HG03520 (cell line): Measurements from ENCODE around the gene KATNA1.
"Not testable (repeated sequence)": the region's sequence is repeated elsewhere in the genome, so short reads cannot be mapped to it uniquely, and the experiment has no call there.

Experiments
- ATAC-seq: cut with Tn5 transposase; IDR thresholded peaks from one replicate; pipeline ENCODE4 v1.9.1; 2021; ENCODE audit warnings: mild to moderate bottlenecking, moderate library complexity; ENCODE audit not compliant: unreplicated experiment

Gene KATNA1

DNA sequence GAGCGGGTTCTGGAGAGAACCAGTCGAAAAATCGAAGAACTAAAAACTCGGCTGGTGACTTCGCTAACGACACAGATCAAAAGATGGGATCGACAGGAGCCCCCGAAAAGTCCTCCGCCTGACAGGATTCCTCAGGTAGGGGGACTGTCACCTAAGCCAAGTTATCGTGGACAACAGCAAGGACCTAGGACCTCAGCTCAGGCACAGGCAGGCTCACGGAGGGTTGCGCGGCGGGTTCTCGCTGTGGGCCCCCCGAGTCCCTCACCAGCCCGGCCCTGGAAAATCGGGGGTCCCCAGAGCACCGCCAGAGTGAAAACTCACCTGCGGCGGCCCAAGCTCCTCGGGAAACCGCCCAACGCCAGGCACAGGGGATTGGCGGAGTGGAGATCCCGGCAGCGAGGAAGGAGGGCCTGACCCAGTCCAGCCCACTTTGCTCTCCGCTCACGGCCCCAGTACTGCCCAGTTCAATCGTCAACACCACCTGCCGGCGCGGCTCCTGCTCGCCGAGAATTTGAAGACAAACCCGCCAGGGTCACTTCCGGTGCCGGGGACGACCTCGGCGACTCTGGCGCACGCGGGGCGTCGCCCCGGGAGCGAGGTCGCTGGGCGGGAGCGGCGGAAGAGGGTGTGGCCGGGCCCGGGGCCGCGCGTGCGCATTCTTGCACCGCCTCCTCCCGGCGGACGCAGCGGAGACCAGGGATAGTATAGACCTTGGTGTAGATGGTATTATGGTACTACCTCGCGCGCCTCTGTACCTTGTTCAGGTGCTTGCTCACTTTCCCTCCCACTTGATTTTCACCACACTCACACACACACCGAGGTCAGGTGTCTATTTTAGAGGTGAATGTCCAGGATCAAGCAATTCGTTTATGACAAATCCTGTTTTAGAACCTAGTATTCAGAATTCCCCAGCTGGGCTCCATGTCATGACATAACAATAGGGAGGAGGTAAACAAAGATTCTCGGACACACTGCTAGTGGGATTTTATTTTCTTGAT lies at the start of gene KATNA1:
TSS of gene KATNA1 (minus strand) at position 567 of the 998 bp plus-strand sequence. CDS start 10,167 bp downstream, outside the sequence.
- peak; percentile 85 for ATAC-seq

DNA sequence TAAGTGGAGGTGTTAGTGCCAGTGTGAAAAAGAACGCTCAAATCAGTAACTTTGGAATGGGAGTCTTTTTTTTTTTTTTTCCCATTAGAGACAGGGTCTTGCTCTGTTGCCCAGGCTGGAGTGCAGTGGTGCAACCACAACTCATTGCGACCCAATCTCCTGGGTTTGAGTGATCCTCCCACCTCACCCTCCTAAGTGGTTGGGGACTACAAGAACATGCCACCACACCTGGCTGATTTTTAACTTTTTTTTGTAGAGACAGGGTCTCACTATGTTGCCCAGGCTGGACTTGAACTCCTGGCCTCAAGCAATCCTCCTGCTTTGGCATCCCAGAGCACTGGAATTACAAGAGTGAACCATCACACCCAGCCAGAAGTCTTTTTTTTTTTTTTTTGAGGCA lies 49.7 kb upstream of the KATNA1 start:
- no peak for ATAC-seq

DNA sequence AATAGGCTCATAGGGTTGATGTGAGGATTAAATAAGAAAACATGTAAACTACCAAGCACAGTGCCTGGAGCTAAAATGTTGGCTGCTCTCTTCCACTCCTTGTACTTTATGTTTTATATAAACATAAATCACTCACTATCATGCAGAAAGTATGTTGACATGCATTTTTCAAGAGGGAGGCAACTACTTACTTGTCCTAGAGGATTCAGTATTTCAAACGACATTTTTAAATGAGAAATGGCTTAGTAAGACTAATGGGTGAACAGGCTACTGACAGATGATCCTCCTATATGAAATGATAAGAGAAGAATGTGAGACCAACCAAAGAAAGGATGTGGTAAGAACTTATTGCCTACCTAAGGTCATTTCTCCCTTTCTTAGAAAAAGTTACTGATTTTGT lies 48.4 kb upstream of the KATNA1 start:
- no peak for ATAC-seq

DNA sequence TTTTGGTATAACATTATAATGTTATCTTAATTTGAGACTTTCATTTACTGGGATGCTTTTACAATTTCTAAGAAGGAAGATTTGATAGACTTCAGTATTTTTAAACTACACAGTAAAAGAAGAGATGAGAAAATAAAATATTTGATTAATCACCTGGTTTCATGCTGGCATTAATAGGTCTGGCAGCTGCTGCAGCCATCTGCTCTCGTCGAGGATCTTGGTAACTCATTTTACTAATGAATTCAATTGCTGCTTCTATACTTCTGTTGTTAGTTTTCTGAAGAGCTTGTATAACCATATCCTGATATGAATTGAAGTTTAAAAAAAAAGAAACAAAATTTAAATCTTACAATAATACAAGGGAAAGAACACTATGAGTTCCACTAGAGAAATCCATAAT lies 46.4 kb upstream of the KATNA1 start:
- ATAC-seq = no peak

DNA sequence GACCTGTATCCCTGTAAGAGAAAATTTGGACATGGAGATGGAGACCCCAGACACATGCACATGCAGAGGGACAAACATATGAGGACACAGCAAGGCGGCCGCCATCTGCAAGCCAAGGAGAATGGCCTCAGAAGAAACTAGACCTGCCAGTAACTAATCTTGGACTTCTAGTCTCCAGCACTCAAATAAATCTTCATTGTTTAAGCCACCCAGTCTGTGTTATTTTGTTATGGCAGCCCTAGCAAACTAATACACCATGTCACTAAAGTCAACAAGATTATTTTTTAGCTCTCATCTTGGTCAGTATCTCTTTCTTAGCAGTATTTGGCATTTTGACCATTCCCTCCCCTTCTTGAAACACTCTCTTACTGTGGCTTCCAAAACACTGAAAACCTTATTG lies 42.7 kb upstream of the KATNA1 start:
- no peak for ATAC-seq

DNA sequence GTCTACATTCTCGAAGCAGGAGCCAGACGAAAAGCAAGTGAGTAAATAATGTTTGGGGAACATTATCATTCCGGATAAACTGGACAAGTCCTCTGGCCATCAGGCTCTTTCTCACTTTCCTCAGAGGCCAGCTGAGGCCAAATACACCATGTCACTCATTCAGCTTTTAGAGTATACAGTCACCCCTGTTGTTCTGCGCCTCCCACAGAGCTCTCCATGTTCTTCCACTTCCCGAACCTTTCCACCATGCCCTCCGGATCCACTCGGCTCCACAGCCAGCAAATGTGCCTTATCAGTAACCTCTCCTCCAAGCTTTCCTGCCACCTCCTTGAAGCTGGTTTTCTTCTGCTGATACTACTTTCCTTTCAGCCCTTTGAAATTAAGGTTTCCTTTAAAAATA lies 37.7 kb upstream of the KATNA1 start:
- ATAC-seq = no peak

DNA sequence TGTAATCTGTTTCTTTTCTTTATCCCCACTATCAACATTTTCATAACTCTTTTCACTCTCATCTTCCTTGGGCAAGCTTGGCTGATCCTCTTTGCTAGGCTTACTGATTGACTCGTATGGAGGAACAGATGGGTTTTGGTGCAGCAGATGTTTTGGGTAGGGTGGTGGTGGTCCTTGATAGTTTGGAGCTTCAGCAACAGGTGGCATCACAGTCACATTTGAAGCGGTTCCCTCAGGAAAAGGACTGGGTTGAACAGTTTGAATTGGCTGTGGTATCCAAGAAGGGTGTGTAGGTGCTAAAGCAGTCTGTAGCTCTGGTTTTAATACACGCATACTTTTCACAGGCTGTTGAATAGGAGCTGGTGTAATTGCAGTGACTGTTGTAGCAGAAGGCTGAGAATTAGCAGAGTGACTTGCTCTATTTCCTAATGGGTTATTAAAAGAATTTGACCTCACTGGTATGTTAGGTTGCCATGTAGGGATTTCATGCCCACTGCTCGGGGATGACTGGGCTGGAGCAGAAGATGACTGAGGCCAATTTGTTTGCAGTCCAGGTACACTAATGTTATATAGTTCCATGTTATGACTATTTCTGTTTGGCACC lies 34.8 kb upstream of the KATNA1 start:
- ATAC-seq = no peak

DNA sequence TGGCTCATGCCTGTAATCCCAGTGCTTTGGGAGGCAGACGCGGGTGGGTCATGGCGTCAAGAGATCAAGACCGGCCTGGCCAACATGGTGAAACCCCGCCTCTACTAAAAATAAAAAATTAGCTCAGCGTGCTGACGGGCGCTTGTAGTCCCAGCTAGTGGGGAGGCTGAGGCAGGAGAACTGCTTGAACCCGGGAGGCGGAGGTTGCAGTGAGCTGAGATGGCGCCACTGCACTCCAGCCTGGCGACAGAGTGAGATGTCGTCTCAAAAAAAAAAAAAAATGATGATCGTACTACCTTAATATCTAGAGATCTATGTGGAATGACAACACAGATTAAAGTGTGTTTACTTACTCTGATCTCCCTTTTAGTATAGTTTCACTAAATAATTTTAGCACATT lies 33.3 kb upstream of the KATNA1 start:
- ATAC-seq = not testable (repeated sequence)

DNA sequence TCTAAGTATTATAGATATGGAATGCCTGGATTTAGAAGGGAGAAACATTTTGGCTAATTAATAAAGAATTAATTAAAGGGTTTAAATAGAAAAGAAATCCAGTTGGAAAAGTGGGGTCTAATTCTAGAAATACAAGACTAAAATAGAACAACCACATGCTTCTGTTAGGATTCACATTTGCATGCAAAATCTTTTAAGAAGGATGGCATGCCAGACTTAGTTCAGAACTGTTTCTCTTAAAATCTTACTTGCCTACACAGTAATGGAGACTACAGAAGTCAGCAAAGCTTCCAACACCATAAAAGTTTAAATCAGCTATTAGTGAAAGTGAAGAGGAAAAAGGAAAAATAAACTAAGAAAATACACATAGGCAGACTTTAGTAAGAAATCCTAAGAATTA lies 32.7 kb upstream of the KATNA1 start:
- no peak for ATAC-seq

DNA sequence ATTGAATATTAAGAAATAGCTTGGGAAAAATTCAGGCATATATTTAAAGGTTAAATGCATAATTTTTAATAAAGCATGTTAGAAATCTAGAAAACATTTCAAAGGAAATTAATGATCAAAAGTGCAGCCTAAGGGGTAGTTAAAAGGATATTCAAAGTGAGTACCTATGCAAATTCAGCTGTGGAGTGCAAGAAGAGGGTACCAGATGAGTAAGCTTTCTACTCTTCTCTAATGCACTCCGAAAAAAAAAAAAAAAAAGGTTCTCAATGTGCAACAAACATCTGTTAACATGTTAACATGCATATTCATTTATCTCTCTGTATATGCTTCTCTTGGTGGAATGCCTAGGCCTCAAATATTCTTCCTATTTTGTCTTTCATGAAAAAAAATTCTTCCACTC lies 32.0 kb upstream of the KATNA1 start:
- ATAC-seq = no peak

DNA sequence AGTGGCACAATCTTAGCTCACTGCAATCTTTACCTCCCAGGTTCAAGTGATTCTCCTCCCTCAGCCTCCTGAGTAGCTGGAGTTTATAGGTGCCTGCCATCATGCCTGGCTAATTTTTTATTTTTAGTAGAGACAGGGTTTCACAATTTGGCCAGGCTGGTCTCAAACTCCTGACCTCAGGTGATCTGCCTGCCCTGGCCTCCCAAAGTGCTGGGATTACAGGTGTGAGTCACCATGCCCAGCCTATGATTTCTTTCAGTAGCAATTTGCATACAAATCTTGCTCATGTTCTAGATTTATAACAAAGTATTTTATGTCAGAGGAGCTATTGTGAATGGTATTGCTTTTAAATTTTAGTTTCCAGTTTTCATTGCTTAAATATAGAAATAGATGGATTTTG lies 23.8 kb upstream of the KATNA1 start:
- not testable (repeated sequence) for ATAC-seq

DNA sequence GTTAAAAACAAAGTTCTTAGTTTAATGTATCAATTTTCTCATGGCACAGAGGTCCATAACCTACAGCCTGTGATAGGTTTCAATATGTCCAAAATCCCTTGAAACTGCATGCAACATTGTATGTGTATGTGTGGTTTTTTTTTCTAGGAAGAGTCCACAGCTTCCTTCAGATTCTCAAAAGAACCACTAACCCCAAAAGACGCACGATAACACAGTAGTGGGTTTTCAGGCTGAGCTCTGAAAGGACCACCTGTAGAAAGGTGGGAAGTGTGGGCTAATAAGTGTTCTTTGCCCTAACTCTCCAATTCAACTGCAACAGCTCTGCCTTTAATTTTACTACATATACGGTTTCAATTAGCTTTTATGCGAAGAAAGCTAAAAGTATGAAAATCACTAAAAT lies 11.5 kb upstream of the KATNA1 start:
- no peak for ATAC-seq

DNA sequence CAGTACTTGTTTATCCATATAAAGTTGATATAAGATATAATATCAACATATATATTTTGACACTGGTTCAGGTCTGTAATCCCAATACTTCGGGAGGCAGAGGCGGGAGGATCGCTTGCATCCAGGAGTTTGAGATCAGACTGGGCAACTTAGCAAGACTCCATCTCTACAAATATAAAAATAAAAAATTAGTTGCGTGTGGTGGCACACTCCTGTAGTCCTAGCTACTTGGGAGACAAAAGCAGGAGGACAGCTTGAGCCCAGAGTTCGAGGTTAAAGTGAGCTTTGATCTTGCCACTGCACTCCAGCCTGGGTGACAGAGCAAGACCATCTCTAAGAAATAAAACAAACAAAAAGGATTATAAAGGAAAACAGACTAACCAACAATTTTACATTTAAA lies 8.9 kb upstream of the KATNA1 start:
- no peak for ATAC-seq

DNA sequence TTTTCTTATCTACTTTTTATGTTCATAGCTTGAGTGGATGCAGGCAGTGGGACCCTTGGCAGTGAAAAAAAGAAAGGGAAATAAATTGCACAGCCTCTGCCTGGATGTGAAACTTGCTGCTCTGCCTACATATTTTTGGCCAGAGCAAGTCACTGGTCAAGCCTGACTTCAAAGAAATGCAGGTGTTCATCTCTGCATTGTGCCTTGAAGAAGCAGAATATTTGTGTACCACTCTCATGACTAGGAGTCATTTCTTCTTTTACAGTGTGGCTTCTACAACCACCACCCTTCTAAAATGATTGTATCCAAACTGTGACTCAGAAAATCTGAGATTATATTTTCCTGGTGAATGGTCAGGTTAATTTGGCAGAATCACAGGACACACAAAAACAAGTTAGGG lies 2.5 kb upstream of the KATNA1 start:
- ATAC-seq = no peak

DNA sequence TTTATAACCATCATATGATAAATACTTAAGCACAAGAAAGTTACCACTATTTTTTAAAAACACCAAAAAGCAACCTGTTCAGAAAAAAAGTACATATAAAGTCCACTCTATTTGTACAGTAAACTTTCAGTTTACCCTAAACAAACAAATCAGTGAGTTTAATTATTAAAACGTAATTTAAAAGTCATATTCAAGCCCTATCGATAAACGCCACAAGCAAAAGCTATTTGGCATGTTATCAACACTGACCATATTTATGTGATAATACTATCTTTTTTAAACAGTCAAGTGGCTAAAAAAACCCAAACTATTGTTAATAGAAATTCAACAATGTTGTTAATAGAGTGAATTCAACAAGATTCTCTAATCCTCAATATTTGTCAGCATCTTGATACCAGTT lies 1.9 kb downstream of the KATNA1 start:
- ATAC-seq = no peak

DNA sequence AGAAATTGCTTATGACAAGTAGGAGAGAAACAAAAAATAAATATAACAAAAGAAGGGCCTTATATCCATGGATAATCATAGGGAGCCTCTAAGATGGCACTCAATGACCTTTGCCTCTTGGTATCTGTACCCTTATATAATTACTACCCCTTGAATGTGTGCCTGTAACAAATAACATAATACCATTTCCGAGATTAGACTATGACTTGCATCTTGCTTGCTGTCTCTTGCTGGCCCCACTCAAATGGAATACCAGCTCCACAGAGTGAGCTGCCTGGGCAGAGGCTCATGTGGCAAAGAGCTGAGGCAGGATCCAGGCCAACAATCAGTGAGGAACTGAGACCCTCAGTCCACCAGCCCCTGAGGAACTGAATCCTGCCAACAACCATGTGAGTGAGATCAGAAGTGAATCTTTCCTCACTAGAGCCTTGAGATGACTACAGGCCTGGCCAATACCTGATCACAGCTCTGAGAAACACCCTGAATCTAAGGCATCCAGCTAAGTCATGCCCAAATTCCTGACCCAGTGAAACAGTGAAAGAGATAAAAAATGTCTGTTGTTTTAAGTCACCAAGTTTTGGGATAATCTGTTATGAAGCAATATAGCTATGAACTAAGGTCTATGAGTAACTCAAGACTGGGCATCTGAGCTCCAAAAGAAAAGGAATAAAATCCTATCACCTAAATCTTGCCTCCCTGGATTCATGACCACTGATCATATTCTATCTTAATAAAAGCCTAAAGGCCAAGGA lies 5.5 kb downstream of the KATNA1 start:
- ATAC-seq = no peak

DNA sequence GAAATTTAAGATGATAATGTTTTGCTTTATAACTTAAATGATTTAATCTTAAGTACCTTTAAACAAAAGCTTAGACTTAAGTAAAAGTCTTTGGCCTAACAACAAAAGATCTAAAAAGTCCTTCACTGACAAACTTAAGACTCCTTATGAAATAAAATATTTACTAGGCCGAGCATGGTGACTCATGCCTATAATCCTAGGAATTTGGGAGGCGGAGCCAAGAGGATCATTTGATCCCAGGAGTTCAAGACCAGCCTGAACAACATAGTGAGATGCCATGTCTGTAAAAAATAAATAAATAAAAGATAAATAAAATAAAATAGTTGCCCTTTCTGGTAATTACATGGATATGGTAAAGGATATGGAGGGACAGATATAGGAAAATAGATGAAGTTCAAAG lies 12.4 kb downstream of the KATNA1 start:
- no peak for ATAC-seq

DNA sequence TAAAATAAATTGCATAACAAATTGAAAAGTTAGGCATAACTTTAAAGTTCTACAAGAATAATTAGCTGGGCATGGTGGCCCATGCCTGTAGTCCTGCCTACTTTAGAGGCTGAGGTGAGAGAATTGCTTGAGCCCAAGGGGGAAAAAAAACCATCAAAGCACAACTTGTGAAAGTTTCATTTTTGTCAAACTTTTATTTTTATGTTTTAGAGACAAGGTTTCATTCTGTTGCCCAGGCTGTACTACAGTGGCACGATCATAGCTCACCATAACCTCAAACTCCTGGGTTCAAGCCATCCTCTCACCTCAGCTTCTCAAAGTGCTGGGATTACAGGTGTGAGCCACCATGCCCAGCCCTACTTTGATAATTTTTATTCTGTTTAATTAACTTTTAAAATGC lies 14.2 kb downstream of the KATNA1 start:
- no peak for ATAC-seq

DNA sequence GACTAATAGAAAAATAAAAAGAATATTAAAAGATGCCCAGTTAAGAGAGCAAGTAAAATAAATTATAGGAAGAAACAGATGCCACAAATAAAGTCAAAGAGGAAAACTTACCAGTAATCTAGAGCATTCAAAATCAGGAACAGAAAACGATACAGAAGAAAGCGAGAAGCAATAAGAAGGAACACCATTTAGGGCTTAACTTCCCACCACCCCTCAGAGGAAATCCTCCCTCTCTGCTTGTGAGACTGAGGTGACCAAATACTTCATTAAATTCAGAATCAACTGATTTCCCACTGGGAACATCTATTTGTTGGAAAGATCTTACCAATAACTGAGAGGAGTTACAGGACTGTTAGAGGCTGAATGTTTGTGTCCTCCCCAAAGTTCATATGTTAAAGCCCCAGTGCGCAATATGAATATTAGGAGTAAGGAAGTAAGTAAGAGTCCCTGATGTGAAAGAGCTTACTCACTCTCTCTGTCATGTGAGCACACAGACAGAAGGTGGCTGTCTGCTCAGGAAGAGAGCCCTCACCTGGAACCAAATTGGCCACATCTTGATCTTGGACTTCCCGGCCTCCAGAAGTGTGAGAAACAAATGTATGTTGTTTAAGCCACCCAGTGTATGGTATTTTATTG lies 19.5 kb downstream of the KATNA1 start:
- no peak for ATAC-seq

DNA sequence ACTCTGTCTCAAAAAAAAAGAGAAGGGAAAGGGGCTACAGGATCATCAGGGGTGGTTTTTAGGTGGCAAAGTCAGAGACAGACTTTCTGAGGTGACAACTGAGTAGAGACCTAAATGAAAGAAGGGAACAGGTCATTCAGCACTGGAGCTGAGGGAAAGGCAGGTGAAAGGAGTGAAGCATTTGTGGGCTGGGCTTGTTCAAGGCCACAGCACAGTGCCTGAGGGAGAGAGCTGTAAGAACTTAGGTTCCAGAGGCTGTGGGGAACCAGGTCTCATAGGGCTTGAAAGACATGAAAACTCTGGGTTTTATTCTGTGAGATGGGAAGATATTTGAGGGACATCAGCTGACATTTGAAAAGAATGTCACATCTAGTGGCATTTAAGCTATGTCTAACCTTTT lies 20.8 kb downstream of the KATNA1 start:
- no peak for ATAC-seq

DNA sequence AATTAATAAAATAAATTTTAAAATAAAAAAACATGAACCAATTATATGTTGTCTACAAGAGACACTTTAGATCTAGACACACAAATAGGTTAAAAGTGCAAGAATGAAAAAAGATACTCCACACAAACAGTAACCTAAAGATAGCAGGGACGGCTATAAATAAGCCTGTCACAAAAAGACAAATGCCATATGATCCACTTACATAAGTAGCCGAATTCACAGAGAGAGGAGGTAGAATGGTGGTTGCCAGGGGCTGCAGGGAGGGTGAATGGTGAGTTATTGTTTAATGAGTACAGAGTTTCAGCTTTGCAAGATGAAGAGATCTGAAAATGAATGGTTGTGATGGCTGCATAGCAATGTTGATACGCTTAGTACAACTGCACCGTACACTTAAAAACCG lies 32.7 kb downstream of the KATNA1 start:
- ATAC-seq = no peak
